WTC11 (cell line): ENCODE data around the gene NLGN1.

Source experiments
- ATF2 ChIP-seq: sonication (generic); formaldehyde crosslinking; IDR thresholded peaks from 2 replicates; pipeline ENCODE4 v1.8.1; 2022; ENCODE audit warnings: low read depth, missing genetic modification reagents, borderline replicate concordance
- CTCF ChIP-seq: fragments of 200-600 bp; IDR thresholded peaks from 2 replicates; pipeline ENCODE4 v1.8.0; 2022; ENCODE audit warnings: antibody characterized with exemption
- ELF4 ChIP-seq: sonication (generic); formaldehyde crosslinking; IDR thresholded peaks from 2 replicates; pipeline ENCODE4 v1.8.1; 2022; ENCODE audit warnings: low read depth, mild to moderate bottlenecking, moderate library complexity, missing genetic modification reagents
- ZBTB43 ChIP-seq: sonication (generic); formaldehyde crosslinking; IDR thresholded peaks from 2 replicates; pipeline ENCODE4 v1.8.1; 2023; ENCODE audit warnings: mild to moderate bottlenecking, missing genetic modification reagents
- ZNF263 ChIP-seq: sonication (generic); formaldehyde crosslinking; IDR thresholded peaks from 2 replicates; pipeline ENCODE4 v1.8.1; 2022; ENCODE audit warnings: low read depth, mild to moderate bottlenecking, moderate library complexity, missing genetic modification reagents

- TF ChIP-seq CTCF (no peak), ZBTB43 (CRISPR knock-in tag) (no peak), ZNF263 (no peak), ATF2 (CRISPR knock-in tag) (no peak), ELF4 (CRISPR knock-in tag) (no peak)
Observed at GRCh38 chr3:174028673-174029072, 631.1 kb downstream of the NLGN1 start.
